Astrocyte (in vitro differentiated cells and primary cell): ENCODE results near the gene YPEL1.

ENCODE experiments used
- EZH2 ChIP-seq: IDR thresholded peaks from 2 replicates; pipeline ENCODE4 v1.6.1; 2012; ENCODE audit warnings: mild to moderate bottlenecking, low read length, inconsistent platforms; ENCODE audit not compliant: insufficient read depth
- TF ChIP-seq, protein P1 (sequence below): IDR thresholded peaks from 2 replicates; pipeline ENCODE4 v1.5.1; 2011; ENCODE audit warnings: low read depth, mild to moderate bottlenecking, inconsistent platforms, low read length, moderate library complexity; ENCODE audit not compliant: insufficient read depth

GRCh38 chr22:21663738-21664137 lies 71.9 kb downstream of the YPEL1 start:
- TF ChIP-seq, protein P1, sequence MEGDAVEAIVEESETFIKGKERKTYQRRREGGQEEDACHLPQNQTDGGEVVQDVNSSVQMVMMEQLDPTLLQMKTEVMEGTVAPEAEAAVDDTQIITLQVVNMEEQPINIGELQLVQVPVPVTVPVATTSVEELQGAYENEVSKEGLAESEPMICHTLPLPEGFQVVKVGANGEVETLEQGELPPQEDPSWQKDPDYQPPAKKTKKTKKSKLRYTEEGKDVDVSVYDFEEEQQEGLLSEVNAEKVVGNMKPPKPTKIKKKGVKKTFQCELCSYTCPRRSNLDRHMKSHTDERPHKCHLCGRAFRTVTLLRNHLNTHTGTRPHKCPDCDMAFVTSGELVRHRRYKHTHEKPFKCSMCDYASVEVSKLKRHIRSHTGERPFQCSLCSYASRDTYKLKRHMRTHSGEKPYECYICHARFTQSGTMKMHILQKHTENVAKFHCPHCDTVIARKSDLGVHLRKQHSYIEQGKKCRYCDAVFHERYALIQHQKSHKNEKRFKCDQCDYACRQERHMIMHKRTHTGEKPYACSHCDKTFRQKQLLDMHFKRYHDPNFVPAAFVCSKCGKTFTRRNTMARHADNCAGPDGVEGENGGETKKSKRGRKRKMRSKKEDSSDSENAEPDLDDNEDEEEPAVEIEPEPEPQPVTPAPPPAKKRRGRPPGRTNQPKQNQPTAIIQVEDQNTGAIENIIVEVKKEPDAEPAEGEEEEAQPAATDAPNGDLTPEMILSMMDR, result no peak
- no peak for TF ChIP-seq EZH2
